ENCODE measurements around the gene ROCK2.

Gene ROCK2

DNA sequence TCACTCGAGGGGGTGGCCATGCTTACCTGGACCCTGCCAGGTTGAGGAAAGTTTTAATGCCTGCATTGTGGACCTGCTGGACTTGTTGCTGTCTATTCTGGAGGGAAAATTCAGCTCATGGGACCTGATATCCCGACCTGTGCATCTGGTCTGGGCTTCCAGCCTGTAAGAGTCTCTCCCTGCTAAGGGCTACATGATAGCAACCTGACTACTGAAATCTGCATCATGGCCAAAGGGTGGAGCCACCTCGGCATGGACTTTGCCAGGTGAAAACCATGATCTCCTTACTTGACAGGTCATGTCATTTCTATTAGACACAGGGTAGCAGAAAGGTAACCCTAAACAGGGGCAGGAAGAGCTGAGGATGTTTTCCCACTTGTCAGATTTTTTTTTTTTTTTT is 202.1 kb downstream of the ROCK2 start:
- no peak for DNase-seq

DNA sequence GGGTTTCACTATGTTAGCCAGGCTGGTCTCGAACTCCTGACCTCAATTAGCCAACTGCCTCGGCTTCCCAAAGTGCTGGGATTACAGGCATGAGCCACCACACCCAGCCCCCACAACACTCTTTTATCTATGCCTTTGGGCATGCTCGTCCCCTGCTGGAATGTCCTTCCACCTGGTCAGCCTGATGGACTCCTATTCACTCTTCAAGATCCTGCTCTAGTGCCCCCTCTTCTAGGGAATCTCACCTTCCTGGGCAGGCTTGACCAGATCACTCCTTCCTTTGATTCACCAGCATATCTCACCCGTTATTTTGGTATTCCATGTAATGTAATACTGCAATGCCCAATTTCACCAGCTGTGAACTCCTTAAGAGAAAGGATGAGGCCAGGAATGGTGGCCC is 203.1 kb downstream of the ROCK2 start:
- DNase-seq = no peak

DNA sequence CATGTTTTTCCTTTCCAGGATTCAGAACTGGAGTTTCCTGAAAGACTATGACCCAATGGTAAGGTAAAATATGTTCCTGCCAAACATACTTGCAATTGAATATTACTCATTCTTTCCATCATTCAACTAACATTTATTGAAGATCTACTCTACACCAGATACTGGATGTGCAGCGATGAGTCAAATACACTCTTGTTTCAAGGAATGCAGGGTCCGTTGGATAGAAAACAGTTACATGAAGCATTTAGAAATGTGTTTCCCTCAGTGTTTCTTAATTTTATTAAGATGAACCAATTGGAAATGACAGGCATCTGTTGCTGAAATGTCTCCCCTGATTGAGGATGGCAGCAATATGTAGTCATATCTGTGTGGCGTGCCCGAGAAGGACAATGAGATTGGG is 203.9 kb downstream of the ROCK2 start:
- no peak for DNase-seq

DNA sequence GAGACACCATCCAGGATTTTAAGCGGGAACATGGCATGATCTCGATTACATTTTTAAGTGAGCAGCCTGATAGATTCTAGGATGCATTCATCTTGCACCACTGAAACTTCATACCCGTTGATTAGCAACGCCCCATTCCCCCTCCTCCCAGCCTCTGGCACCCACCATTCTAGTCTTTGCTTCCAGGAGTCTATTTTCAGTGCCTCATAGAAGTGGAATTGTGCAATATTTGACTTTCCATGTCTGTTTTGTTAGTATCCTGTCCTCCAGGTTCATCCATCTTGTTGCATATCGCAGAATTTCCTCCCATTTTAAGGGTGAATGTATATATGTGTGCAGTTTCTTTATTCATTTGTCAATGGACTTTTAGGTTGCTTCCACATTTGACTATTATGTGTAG is 210.1 kb downstream of the ROCK2 start:
- DNase-seq = no peak

DNA sequence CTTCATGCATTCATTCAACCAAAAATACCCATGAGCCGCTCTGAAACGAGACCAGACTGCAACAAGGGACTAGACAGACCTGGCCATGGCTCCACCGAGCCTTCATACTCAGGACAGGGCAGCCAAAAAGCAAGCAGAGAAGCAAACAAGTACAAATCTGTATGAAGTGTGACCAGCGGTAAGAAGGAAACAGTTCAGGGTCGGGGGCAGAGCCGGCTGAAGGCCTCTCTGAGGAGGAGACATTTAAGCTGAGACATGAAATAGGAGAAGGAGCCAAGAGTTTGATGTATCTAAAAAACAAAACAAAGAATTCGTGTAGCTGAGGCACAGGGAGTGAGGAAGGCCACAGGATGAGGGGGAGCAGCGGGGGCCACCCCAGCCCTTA is 210.5 kb downstream of the ROCK2 start:
- DNase-seq = no peak

DNA sequence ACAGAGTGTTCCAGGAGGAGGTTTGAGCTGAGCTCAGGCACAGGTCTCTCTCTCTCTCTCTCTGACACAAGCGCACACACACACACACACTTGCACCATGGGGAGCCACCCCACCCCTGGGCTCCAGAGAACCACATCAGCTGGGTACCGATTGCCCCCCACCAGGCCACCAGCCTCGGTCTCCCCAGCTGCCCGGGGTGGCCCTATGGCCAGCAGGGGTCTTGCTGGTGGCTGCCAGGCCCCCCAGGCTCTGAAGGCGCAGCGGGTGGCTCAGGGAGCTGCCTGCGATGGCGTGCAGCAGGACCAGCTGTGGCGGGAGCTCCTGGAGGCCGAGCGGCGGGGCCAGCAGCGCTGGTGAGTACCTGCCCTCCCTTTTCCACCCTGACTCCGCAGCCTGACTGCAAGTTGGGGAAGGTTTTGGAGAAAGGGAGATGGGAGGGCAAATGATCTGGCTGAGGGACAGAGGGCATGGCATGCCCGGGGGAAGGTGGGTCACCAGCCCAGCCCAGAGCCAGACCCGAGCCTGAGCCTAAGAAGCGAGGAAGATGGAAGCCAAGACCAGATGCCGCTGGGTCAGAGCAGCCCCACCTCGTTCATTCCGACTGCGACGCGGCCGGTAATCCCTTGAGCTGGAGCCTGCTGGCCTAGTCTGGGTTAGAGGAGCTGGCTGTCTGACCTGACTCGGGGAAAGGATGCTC is 211.0 kb downstream of the ROCK2 start:
- no peak for DNase-seq

DNA sequence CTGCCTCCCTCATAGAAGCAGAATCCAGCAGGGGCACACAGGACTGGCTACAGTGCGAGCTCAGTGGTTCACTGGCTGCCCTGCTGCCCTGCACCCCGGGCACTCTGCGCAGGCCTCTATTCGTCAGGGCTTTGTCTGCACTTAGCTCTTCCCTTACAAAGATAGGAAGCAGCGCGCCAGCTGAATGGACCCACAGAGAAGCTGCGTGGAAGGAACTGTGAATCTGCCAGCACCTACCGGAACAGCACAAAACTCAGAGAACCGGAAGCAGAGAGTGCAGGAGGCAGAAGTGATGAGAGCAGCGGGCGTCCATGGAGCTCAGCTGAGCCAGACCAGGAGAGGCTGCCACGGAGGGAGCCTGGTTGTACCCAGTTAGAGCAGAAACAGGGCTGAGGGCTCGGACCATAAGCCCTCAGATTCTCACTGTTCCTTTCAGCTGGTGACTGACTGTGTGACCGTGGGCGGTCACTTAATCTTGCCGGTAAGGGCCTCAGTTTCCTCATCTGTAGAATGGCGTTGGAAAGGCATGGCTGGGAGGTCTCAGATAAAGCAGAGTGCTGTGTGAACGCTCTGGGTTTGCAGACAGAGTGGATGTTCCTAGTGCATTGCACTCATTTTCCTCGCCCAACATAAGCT is 212.3 kb downstream of the ROCK2 start:
- no peak for DNase-seq

DNA sequence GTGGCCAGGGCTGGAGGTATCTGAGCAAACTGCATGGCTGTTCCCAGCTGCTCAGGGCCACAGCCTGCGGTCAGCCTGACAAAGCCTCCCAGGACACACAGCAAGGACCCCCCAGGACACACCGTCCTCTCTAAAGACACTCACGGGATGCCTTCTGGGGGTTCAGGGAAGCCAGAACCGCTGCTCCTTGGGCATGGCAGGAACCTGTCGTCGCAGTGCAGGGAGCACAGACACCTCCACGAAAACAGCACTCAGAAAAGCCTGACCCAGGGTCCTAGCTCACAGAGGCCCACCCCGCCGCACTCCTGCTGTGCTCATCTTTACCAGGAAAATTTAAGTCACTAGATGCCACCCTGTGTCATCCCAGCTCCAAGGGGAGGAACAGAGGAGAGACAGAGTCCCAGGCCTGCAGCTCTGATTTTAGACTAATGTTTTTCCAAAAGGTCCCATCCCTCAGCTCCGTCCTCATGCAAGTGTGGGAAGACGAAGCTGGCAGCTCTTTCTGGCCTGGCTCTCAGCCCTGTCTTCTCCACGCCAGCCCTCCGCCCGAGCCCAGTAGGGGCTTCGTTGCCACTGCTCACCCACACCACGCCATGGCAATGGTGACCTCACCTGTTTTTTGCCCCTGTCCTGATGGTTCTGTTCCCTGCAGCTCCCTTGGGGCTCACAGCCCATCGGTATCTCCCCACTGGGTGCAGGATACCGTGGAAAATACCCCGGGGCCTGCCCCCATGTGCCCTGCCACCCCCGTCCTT is 213.1 kb downstream of the ROCK2 start:
- no peak for DNase-seq

Measured in NCI-H446 treated with DMSO at 0.1 percent for 48 hours (cell line).